Testis (tissue), 3 donors: ENCODE measurements around the gene APOBEC3B. TPM values are rescaled to one million over a fixed set of nuclear protein-coding genes. Genes with fewer than 3 reads are reported as not detected.

Experiments
- DNase-seq: peaks from one replicate; pipeline ENCODE4 v3.0.0-alpha.2; 2019
- H3K27ac ChIP-seq, 2 donors: fragments of 200-600 bp; sonication (generic); one replicate each; pipeline ENCODE4 v1.5.1; 2019
- H3K27me3 ChIP-seq: fragments of 200-600 bp; sonication (generic); one replicate; pipeline ENCODE4 v1.5.1; 2019
- H3K36me3 ChIP-seq: fragments of 200-600 bp; sonication (generic); one replicate; pipeline ENCODE4 v1.5.1; 2017; ENCODE audit warnings: low read depth; ENCODE audit errors: missing control alignments
- H3K4me1 ChIP-seq: fragments of 200-600 bp; sonication (generic); one replicate; pipeline ENCODE4 v1.5.1; 2019
- H3K4me3 ChIP-seq, 2 donors: fragments of 200-600 bp; sonication (generic); one replicate each; pipeline ENCODE4 v1.5.1; 2017 to 2019
- H3K9me3 ChIP-seq: fragments of 200-600 bp; sonication (generic); one replicate; pipeline ENCODE4 v1.5.1; 2017
- POLR2A ChIP-seq: fragments of 450-650 bp; IDR thresholded peaks from one replicate; pipeline ENCODE4 v1.6.1; 2017; ENCODE audit warnings: antibody characterized with exemption, mild to moderate bottlenecking, moderate library complexity
- WGBS, 2 donors: methylation state at CpG; one replicate each; pipeline ENCODE4 v1.1.5; 2018; 5-methylcytosine and 5-hydroxymethylcytosine counted together
- intact Hi-C: fragments of 100-400 bp; cut with DNase I; formaldehyde crosslinking; loops from one replicate; pipeline ENCODE4 v1.15.1; 2023; ENCODE audit warnings: low total_unique reads
- polyA plus RNA-seq: library from polyadenylated mRNA; stranded (reverse); fragments of 350-450 nt; fragmentation: Illumina TruSeq; extraction: RNeasy Lipid Tissue Mini Kit (QIAGEN cat#74804); gene quantifications from one replicate; pipeline ENCODE4 v1.2.3, GENCODE V29; 2014; ENCODE audit warnings: low read depth, low replicate concordance; ENCODE audit not compliant: insufficient read depth
- total RNA-seq, 2 donors: library from RNA; depleted of rRNA; stranded (reverse); fragments of >200 nt; gene quantifications; one replicate each; pipeline ENCODE4 v1.2.3, GENCODE V29; 2016
- TF ChIP-seq, protein P1 (sequence below), 3 experiments: fragments of 450-650 bp in 2 of 3; fragments of 200-600 bp in 1 of 3; sonication (generic) in 1 of 3; IDR thresholded peaks; one replicate each; pipeline ENCODE4 v1.5.1; 2016 to 2019; ENCODE audit warnings: antibody characterized with exemption in 3 of 3, mild to moderate bottlenecking in 2 of 3, moderate library complexity in 1 of 3

APOBEC3B gene
- total and polyA plus RNA-seq, 3 donors from 2014 or later: 0.69 to 2.0 (median 1.4) TPM

- Histone ChIP-seq H3K9me3 (no peaks in the 10 kb centered on the region), H3K36me3 (no peaks in the 10 kb centered on the region), H3K4me3 (no peak overlapping the region), H3K27me3 (no peaks in the 10 kb centered on the region), H3K27ac (no peak overlapping the region), H3K4me1 (no peaks in the 10 kb centered on the region)
- intact Hi-C loops: no loop called here
- 89 to 90% methylated on average over 8 of the region's 8 CpGs for WGBS, 2 donors
- no peak for DNase-seq
- TF ChIP-seq POLR2A: no peak
- TF ChIP-seq, protein P1, sequence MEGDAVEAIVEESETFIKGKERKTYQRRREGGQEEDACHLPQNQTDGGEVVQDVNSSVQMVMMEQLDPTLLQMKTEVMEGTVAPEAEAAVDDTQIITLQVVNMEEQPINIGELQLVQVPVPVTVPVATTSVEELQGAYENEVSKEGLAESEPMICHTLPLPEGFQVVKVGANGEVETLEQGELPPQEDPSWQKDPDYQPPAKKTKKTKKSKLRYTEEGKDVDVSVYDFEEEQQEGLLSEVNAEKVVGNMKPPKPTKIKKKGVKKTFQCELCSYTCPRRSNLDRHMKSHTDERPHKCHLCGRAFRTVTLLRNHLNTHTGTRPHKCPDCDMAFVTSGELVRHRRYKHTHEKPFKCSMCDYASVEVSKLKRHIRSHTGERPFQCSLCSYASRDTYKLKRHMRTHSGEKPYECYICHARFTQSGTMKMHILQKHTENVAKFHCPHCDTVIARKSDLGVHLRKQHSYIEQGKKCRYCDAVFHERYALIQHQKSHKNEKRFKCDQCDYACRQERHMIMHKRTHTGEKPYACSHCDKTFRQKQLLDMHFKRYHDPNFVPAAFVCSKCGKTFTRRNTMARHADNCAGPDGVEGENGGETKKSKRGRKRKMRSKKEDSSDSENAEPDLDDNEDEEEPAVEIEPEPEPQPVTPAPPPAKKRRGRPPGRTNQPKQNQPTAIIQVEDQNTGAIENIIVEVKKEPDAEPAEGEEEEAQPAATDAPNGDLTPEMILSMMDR (IDR thresholded peaks at IDR 0.05): no peak
These were observed 35.4 kb upstream of the APOBEC3B start for GRCh38 chr22:38946771-38947170.

GRCh38 chr22:38947321-38948140 is 34.6 kb upstream of the APOBEC3B start:
- Histone ChIP-seq H3K27me3 (no peaks in the 10 kb centered on the region), H3K36me3 (no peaks in the 10 kb centered on the region), H3K4me1 (no peaks in the 10 kb centered on the region), H3K27ac (no peak overlapping the region), H3K4me3 (no peak overlapping the region), H3K9me3 (no peaks in the 10 kb centered on the region)
- 82 to 83% methylated on average over 12 to 14 of the region's 14 CpGs for WGBS, 2 donors
- TF ChIP-seq, protein P1 (IDR thresholded peaks at IDR 0.05): no peak
- DNase-seq: no peak
- intact Hi-C loops: no loop called here

- no peaks in the 10 kb centered on the region for H3K27me3 ChIP-seq
- WGBS, 2 donors: 94 to 97% methylated on average over 7 of the region's 7 CpGs
These were observed 33.8 kb upstream of the APOBEC3B start for GRCh38 chr22:38948181-38948940.

GRCh38 chr22:38949889-38950405 is 32.2 kb upstream of the APOBEC3B start:
- no peaks in the 10 kb centered on the region for H3K36me3 ChIP-seq
- DNase-seq: no peak
- no peak for TF ChIP-seq POLR2A
- TF ChIP-seq, protein P1 (IDR thresholded peaks at IDR 0.05): no peak
- H3K27ac ChIP-seq: no peak overlapping the region
- WGBS, 2 donors: 79 to 86% methylated on average over 4 to 8 of the region's 8 CpGs
- intact Hi-C loops: no loop called here
- H3K4me1 ChIP-seq: no peaks in the 10 kb centered on the region
- no peak overlapping the region for H3K4me3 ChIP-seq
- H3K9me3 ChIP-seq: no peaks in the 10 kb centered on the region
- H3K27me3 ChIP-seq: no peaks in the 10 kb centered on the region

More at GRCh38 chr22:38948181-38948940, 33.8 kb upstream of the APOBEC3B start:
- Histone ChIP-seq H3K36me3 (no peaks in the 10 kb centered on the region), H3K4me3 (no peak overlapping the region), H3K4me1 (no peaks in the 10 kb centered on the region), H3K27ac (no peak overlapping the region), H3K9me3 (no peaks in the 10 kb centered on the region)
- DNase-seq: no peak
- intact Hi-C loops: no loop called here
- no peak for TF ChIP-seq POLR2A
- TF ChIP-seq, protein P1 (IDR thresholded peaks at IDR 0.05): no peak
